GM21528 (cell line): Measurements from ENCODE around the gene ZNF701.

Experiments used
- ATAC-seq: cut with Tn5 transposase; IDR thresholded peaks from one replicate; pipeline ENCODE4 v1.9.1; 2021; ENCODE audit warnings: mild to moderate bottlenecking, moderate library complexity; ENCODE audit not compliant: unreplicated experiment, low FRiP score

ZNF701 gene

DNA sequence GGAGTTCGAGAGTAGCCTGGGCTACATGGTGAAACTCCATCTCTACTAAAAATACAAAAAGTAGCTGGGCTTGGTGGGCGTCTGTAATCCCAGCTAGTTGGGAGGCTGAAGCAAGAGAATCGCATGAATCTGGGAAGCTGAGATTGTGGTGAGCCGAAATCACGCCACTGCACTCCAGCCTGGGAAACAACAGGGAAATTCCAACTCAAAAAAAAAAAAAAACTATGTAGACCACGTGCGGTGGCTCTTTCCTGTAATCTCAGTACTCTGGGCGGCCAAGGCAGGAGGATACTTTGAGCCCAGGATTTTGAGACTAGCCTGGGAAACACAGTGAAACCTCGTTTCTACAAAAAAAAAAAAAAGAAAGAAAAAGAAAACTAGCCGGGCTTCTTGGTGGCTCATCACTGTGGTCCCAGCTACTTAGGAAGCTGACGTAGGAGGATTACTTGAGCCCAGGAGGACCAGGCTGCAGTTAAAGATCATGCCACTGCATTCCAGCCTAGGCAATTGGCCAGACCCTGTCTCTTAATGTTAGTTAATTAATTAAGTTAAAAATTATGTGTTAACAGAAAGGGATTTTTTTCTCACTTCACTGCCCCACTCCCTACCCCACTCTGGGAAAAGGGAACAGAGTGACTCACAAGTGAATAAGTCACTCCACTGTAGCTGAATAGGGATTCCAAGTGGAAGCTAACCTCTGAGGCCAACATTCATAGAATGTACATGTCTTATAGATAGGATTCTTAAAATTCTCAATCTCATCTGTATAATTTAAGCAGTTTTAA lies 65.9 kb downstream of the ZNF701 start:
- no peak for ATAC-seq
